NCI-H1105 (cell line): ENCODE data around the gene SUGCT.
"Not testable (repeated sequence)": the region's sequence is repeated elsewhere in the genome, so short reads cannot be mapped to it uniquely, and the experiment has no call there.

Experiments
- DNase-seq: peaks from one replicate; lab custom pipeline; 2025; lab: John Stamatoyannopoulos, UW

The SUGCT gene

DNA sequence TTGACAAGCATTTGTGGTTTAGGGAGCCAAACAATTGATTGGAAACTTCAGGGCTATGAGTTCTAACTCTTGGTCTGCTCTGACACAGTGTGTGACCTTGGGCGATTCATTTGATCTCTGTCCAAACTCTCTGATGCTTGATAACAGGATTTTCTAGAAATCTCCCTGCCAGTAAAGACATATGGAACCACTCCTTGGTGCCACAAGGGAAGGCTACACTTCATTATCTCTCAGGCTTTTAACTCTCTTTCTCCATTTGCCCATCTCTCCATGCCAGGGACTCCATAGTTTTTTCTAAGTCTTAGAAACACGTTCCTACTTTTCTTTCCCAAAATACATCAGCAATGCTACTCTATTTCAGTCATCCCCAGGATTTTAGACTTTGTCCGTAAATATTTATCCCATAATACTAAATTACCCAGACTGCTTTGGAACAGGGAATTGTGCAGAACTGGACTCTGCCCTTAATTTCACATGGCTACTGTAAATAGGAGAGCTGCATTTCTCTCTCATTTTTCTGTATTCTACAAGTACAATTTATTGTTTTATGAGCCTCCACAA is 488.2 kb downstream of the SUGCT start:
- DNase-seq, result no peak

DNA sequence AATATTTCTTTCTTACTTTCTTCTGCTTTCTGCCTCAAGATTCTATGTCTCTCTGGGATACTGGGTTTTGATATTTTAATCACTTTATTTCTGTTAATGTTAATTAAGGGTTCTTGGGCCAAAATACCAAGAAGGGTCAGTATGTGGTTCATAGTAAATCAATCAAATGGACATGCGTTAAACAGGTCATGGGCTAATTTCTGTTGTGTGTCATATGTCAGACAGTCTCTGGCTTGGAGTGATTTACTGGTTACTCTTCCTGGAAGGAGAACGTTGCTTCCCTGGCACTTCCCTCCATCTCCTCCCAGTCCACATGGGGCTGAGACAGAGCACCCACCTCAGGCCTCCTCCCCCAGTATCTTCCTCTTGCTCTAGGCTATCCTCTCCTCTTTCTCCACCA is 489.1 kb downstream of the SUGCT start:
- DNase-seq, result no peak

DNA sequence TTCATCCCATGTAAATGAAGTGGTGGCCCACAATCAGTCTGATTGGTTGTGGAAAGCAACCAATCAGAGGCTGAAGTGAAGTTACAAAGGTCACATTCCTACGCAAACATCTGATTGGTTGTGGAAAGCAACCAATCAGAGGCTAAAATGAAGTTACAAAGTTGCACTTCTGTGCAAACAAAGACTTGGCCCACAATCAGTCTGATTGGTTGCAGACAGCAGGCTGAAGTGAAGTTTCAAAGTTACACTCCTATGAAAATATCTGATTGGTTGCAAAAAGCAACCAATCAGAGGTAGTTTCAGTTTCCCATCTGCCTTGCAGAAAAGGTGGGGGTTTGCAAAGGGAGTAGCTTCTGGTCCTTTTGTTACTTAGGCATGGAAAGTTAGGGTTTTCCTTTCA is 492.6 kb downstream of the SUGCT start:
- DNase-seq, result not testable (repeated sequence)

DNA sequence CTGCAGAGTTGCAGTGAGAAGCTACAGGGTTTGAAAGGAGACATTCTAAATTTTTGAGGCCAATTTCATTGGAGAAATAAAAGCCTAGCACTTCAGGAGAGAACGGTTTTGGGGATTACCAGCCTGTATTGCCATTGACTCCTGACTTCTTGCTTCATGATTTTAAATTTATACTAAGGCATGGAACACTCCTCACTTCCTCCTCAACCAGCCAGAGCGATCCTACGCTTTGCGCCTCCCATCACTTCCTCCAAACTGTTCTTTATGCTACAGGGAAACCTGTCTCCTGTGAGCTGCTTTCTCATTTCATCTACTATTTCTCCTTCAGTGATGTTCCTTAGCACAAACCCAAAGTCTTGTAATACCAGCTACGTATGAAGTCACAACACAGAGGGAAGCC is 495.1 kb downstream of the SUGCT start:
- DNase-seq, result no peak

DNA sequence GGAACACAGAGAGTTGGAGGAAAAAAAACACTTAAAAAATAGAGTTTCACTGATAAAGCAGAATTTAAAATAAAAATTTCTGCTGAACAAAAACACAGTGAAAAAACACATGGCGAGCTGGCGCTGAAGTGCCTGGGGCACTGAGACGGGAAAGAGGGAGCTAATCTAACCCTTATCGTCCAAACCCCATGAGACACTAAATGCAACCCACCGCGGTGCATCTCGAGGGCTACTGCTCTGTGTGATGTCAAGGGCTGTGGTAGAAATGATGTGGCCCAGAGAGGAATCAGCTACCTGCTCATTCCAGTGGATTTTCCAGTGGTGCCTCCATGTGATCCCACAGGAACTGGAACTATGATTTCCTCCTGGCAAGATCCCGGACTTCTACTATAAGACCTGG is 499.3 kb downstream of the SUGCT start:
- no peak for DNase-seq

DNA sequence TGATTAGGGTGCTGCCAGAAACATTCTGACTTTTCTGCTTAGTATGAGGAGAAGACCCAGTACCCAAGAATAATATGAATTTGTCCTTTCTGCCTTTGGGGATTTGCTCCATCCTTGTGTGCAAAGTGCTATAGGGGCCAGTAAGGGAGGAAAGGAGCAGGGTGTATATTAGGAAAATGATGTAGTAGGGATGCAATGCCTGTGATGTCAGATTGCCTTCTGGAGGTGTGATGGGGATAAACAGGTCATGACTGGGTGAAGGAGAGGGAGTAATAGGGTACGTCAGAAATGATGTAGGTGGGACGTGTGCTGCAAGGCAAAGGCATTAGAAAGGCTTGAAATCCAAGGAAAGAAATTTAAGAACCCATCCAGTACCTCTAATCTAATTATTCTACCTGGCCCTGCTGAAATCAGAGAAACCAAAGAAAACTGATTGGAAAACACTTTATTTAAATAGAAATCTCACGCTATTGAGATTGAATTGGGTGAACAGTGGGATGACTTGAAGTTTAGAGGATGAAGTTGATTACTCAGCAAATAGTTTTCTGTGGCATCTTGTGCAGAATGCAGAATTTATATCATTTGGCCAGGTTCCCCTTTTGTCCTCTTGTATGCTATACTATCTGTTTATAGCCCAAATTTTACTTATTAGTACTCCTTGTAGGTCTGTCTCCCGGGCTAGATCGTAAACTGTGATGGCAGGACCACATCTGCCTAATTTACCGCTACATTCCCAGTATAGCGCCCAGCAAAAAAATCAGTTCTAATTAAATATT is 503.9 kb downstream of the SUGCT start:
- no peak for DNase-seq

DNA sequence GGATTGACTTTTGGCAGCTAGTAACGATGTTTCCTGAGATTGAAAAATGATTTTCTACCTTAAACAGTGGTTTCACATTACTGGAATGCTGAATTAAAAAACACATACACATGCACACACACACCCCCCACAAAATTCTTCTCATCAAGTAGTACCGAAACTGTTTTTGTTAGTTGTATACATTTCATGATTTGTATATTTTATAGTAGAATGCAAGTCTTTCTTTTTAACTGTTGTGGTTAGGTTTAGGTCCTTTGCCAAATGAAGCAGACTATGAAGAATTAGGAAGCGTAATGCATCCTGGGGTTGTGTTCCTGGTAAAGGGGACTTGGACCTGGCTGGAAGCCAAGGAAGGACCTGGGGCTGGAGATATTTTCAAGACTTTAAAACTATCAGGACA is 505.8 kb downstream of the SUGCT start:
- DNase-seq, result no peak

DNA sequence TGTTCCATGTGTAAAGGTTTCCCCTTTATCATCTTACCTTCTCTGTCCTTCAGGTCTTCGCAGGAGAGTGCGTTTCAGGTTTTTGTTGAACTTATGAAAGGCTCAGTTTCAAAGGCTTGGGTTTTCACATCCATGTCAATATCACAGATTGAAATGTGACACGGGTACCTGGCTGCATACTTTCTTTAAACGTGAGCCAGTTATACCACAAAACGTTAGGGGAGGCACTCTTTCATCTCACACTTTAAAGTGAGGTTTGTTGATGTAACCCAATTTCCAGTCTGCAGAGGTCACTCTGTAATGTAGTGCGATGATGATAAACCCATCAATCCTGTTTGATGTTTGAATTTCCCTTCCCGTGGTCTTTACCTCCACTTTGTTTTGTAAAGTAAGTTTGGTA is 506.9 kb downstream of the SUGCT start:
- DNase-seq, result no peak

DNA sequence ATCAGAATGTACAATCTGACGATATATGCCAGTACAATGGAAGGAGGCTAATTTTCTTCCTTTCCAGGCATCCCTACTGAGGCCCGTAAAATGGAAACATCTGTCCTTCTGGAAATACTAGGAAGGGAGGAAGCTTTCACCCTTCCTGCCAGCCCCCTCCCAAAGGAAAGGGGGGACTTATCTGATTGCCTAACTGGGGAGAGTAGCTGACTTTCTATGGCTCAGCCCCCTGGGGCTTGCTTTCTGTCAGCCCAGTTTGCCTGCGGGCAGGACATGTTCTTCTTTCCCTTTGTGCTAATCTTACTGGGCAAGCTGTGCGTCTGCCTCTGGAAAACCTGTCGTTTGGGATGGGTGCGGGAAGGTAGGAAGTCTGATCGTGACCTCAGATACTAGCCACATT is 508.9 kb downstream of the SUGCT start:
- DNase-seq, result no peak

DNA sequence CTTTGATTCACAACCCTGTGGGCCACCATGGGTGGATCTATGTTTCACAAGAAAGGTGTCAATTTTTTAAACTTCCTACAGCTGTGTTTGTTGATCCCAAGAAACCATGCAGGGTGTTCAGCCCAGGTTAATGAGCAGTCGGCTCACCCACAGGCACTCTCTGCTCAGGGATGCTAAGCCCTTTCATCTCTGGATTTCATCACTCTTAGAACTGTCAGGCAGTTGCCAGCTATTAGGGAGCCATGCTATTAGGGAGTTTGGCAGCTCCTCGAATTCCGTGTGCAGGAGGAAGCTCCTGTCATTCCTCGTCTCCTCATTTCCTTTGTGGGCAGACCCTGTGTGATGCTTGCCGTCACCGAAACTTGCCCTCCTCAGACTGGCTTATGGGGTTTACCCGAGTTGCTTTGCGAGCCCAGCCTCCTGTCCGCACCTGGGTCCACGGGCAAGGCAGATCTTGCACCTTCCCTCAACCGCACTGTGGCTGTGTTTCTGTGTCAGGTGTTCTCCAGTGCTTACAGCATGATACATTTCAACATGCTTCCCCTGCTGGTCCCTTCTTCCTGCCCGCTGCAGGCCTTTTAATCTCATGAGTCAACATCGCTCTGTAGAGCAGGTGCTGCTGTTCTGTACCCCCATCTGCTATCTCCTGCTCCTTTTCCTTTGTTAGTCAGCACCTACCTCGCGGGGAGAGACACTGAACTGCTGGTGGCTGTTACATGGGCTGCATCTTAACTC is 509.8 kb downstream of the SUGCT start:
- DNase-seq, result no peak

DNA sequence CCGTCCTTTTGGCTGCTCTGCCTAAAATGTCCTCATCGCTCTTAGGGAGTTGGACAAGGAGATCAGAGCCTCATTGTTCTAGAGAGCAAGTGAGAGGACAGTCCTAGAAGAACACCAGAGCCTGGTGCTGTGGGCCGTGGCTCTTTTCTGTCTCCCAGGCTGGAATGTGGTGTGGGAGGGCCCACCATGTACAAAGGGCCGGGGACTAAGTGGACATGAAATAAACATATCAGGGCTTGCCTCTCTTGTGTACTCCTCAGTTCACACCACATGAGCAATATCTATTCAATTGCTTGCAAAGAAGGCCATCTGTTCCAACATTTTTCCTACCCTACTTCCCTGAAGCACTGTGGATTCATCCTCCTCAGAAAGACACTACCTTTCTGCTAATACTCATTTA is 510.4 kb downstream of the SUGCT start:
- DNase-seq, result no peak

DNA sequence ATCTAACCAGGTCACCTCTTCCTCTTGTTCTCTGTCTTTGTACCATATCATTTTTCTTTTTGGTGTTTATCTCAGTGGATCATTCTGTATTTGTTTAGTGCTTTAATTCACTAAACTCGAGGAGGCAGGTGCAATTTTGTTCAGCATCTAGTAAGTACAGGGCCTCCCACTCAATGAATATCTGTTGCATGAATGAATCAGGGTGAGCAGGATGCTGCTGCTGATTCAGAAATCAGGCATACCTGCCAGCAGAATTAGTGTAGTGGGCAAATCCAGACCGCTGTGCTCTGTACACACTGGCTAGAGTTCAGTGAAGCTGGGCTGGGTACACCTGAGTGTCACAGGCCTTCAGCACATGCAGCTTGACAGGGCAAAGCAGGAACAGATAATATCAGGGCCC is 511.9 kb downstream of the SUGCT start:
- no peak for DNase-seq

DNA sequence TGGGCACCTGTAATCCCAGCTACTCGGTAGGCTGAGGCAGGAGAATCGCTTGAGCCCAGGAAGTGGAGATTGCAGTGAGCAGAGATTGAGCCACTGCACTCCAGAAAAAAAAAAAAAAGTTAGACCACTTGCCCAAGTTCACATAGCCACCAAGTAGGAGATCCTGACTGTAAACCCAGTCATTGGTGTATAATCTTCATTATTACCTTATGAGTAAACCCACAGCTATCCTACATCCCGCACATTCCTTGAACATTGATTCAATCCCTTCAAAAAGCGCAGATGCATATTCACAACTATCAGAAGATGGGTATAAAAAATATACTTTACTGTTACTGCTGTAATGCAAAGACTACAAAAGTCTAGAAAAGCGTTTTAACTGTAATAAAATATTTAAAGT is 512.9 kb downstream of the SUGCT start:
- DNase-seq, result no peak

DNA sequence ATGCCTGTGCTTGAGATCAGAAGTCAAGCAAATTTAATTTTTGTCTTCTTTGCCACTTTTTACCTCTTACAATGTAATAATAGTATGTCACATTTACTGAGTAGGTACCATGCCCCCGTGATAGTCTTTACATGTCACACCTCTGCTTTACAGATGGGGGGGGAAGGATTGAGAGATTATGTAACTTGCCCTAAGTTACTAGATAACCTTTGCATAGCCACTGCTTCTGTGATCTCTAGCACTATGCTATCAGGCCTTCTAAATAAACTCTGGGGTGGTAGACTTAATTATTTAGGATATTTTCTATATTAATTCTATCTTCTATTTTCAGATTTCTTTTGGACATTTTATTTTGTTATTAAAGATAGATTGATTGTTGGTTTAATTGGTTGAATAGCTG is 514.4 kb downstream of the SUGCT start:
- DNase-seq, result no peak

DNA sequence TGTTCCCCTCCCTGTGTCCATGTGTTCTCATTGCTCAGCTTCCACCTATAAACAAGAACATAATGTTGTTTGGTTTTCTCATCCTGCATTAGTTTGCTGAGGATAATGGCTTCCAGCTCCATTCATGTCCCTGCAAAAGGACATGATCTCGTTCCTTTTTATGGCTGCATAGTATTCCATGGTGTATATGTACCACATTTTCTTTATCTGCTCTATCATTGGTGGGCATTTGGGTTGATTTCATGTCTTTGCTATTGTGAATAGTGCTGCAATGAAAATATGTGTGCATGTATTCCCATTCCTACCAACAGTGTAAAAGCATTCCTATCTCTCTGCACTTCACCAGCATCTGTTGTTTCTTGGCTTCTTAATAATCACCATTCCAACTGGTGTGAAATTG is 516.1 kb downstream of the SUGCT start:
- DNase-seq, result not testable (repeated sequence)

DNA sequence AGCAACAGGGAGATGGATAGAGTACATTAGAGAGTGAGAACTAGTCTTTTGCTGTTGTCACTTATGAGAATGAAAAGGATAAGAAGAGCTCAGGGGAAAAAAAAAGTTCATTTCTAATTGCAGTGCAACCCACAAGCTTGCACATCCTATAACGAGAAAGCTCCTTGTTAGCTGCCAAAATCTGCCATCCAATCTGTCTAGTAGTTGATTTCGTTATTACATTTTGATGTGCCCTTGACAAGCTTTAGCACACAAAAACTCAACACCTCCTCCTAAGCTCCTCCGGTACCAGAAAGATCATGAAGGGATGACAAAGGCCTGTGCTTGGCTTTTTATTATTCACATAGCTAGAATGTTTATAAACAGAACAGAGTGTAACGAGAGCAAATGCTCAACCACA is 519.4 kb downstream of the SUGCT start:
- DNase-seq, result no peak

DNA sequence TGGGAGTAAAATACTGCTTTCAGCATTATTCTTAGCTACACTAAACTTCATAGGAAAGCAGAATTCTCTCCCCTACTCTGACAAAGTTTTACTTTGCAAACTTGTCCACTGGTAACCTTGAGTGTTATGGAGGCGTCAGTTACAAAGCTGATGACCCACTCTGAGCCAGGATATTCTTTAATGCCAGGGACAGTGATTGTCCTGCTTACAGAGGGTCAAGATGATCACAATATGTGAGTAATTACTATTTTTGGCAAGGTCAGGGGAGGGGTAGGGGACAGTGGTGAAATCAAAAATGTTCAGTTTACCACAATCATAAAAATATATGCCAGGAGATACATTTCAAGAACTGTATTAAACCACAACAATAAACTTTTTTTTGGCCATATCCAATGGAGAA is 520.6 kb downstream of the SUGCT start:
- DNase-seq, result no peak

DNA sequence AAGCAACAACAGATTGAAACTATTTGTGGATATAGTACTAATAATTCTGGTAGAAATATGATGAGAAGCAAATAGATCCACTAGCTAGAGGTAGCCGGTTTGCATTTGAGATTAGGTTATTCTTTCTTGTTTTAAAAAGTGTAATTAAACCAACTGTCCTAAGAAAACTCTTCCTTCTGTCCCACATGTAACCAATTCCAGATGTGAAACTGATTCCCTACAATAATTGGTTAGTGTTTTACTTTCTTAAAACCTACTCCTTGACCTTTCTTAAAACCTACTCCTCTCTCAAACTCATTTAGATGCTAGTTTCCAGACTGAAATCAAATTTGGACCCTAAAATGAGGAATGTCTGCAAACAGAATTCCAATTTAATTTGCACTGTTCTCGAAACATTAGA is 521.5 kb downstream of the SUGCT start:
- no peak for DNase-seq

DNA sequence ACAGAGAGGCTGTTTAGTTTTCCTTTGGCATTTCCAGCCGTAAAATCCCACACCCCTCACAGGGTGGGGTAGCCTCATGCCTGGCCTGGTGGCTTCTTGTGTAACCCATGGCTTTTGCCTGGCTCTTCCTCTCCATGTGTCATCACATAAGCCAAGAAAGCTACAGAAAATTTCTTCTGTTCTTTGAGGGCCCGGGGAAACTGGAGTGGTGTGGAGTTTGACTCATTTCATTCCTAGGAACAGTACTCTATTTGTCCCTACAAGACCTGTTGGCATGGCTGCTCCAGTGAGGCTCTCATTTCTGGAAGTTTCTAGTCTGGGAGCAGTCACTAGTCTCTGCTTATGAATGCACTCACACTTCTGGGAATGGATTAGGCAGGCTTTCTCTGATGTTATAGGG is 523.9 kb downstream of the SUGCT start:
- DNase-seq, result no peak

DNA sequence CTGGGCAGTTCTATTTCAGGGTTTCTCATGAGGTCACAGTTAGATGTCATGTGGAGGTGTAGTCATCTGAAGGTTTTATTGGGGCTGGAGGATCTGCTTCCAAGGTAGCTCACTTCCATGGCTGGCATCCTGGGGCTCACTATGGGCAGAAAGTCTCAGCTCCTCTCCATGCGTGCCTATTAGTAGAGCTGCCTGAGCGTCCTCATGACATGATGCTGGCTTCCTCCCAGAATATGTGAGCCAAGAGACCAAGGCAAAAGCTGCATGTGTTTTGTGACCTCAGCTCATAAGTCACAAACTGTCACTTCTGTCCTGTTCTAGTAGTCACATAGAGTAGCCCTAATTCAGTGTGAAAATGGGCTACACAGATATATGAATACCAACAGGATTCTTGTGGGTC is 524.4 kb downstream of the SUGCT start:
- DNase-seq, result no peak

DNA sequence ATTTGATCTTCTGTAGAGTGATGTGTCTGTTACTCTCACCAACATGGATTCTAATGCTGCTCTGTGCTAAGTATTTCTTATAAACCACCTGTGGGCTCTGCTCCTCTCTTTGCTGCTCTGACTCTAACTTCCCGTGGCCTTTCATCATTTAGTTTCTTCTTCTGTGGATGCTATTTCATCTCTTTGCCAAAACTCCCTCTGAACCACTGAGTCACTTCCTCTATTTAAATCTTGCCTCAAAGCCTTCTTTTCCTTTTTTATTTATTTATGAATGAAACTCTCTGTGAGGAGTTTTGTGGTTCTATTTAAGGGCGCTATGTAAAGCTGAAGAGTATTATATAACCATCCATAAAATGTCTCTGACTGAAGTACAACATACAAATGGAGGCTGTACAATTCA is 538.5 kb downstream of the SUGCT start:
- no peak for DNase-seq

DNA sequence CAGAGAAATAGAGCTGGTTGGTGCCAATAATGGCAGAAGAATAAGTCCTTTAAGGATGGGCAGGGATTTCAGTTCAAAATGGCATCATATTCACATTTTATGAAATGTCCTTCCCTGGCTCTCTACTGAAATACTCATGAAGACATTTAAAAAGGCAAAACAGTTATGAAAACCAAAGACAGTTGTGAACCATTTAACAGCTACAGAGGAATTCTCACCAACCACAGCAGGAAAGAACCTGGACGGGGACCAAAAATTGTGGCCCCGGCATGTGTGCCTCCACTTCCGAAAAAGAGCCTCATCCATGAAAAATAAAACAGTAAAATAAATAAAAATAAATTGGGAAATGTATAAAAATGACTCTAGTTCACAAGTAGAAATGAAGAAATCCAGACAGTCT is 539.5 kb downstream of the SUGCT start:
- DNase-seq, result no peak

DNA sequence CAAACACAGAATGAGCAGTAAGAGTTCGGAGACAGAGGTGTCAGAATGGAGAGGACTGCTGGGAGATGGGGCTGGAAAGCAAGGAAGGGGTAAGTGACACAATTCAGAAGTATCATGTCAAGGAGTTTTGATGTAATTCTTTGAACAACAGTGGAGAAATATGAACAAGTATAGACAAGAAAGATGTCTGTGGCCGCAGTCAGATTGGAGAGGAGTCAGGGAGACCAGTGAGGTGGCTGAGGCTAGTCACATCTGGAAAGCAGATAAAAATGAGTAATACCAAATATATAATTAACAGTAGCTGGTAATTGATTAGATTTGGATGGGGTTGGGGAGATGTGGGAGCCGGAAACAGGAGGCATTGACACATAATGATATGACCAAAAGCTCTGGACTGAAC is 540.9 kb downstream of the SUGCT start:
- no peak for DNase-seq

DNA sequence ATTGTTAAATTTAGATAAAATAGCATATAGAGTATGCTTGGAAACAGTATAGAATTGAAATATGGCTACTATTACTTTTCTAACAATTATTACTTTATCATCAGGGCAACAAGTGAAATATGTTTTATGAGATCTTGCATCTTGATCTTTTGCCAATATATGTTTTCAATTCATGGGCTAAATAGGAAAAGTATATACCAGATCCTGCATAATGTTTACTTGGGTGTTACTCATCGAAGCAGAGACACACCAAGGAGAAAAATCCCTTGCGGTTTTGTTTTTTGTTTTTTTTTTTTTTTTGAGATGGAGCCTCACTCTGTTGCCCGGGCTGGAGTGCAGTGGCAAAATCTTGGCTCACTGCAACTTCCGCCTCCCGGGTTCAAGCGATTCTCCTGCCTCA is 541.4 kb downstream of the SUGCT start:
- no peak for DNase-seq
